SH-SY5Y (cell line): Measurements from ENCODE around the gene SRRM4.

ENCODE experiments used
- GATA2 ChIP-seq: IDR thresholded peaks from 2 replicates; pipeline ENCODE4 v1.6.1; 2011; ENCODE audit warnings: mild to moderate bottlenecking, low read depth, low read length
- GATA3 ChIP-seq: IDR thresholded peaks from 2 replicates; pipeline ENCODE4 v1.6.1; 2011; ENCODE audit warnings: low read depth, mild to moderate bottlenecking, low read length, moderate library complexity

The SRRM4 gene

GRCh38 chr12:118981285-118982211, at the start of gene SRRM4:
Gene SRRM4, plus strand, starts transcription at chr12:118981541. Its CDS starts 342 bp downstream, at chr12:118981883.
- TF ChIP-seq GATA2 (no peak), GATA3 (no peak)

- no peak for TF ChIP-seq GATA3
Observed at GRCh38 chr12:118946256-118946655, 35.1 kb upstream of the SRRM4 start.

GRCh38 chr12:118958520-118958919, 22.8 kb upstream of the SRRM4 start:
- no peak for TF ChIP-seq GATA2
- no peak for TF ChIP-seq GATA3

- TF ChIP-seq GATA2, result no peak
- TF ChIP-seq GATA3, result no peak
Observed at GRCh38 chr12:118959348-118959747, 22.0 kb upstream of the SRRM4 start.

- TF ChIP-seq GATA2 (no peak), GATA3 (no peak)
Observed at GRCh38 chr12:118959985-118960560, 21.3 kb upstream of the SRRM4 start.

GRCh38 chr12:118960865-118961264, 20.5 kb upstream of the SRRM4 start:
- TF ChIP-seq GATA2 (no peak), GATA3 (no peak)

- TF ChIP-seq GATA3 (no peak), GATA2 (no peak)
Observed at GRCh38 chr12:118964988-118965387, 16.4 kb upstream of the SRRM4 start.

GRCh38 chr12:118970856-118971255, 10.5 kb upstream of the SRRM4 start:
- no peak for TF ChIP-seq GATA3
- TF ChIP-seq GATA2, result no peak

- TF ChIP-seq GATA2 (no peak), GATA3 (no peak)
Observed at GRCh38 chr12:118972982-118973381, 8.4 kb upstream of the SRRM4 start.

- TF ChIP-seq GATA3 (no peak), GATA2 (no peak)
Observed at GRCh38 chr12:118979763-118980406, 1.5 kb upstream of the SRRM4 start.

- TF ChIP-seq GATA3, result no peak
Observed at GRCh38 chr12:118980407-118981014, 830 bp upstream of the SRRM4 start.

GRCh38 chr12:118982302-118982701, 961 bp downstream of the SRRM4 start:
- TF ChIP-seq GATA3, result no peak
- no peak for TF ChIP-seq GATA2

- TF ChIP-seq GATA3, result no peak
- no peak for TF ChIP-seq GATA2
Observed at GRCh38 chr12:118982984-118983761, 1.8 kb downstream of the SRRM4 start.
